Ascending aorta (tissue), 2 donors: ENCODE data around the gene SH2D1A. TPM values are rescaled to one million over a fixed set of nuclear protein-coding genes. Genes with fewer than 3 reads are reported as not detected.

Source experiments
- DNase-seq, 2 donors: peaks; one replicate each; pipeline ENCODE4 v3.0.0-alpha.2; 2019; ENCODE audit warnings: low spot score in 2 of 2
- H3K27ac ChIP-seq, 2 donors: fragments of 200-600 bp; sonication (generic); one replicate each; pipeline ENCODE4 v1.5.1; 2016 to 2017; ENCODE audit warnings: mild to moderate bottlenecking in 1 of 2
- H3K27me3 ChIP-seq: fragments of 200-600 bp; sonication (generic); one replicate; pipeline ENCODE4 v1.5.1; 2017
- H3K36me3 ChIP-seq, 2 donors: fragments of 200-600 bp; sonication (generic); one replicate each; pipeline ENCODE4 v1.5.1; 2016
- H3K4me1 ChIP-seq, 2 donors: fragments of 200-600 bp; sonication (generic); one replicate each; pipeline ENCODE4 v1.5.1; 2016 to 2017; ENCODE audit warnings: mild to moderate bottlenecking in 1 of 2
- H3K4me3 ChIP-seq, 2 donors: fragments of 200-600 bp; sonication (generic); one replicate each; pipeline ENCODE4 v1.5.1; 2016 to 2017; ENCODE audit warnings: mild to moderate bottlenecking in 1 of 2
- H3K9me3 ChIP-seq, 2 donors: fragments of 200-600 bp; sonication (generic); one replicate each; pipeline ENCODE4 v1.5.1; 2016
- CTCF ChIP-seq, 3 experiments: fragments of 200-600 bp in 2 of 3; fragments of 450-650 bp in 1 of 3; sonication (generic) in 2 of 3; IDR thresholded peaks; one replicate each; pipeline ENCODE4 v1.5.1; 2016 to 2019; ENCODE audit warnings: antibody characterized with exemption in 3 of 3, mild to moderate bottlenecking in 1 of 3, moderate library complexity in 1 of 3
- intact Hi-C: fragments of 100-400 bp; cut with DNase I; formaldehyde crosslinking; loops from one replicate; pipeline ENCODE4 v1.15.1; 2023
- total RNA-seq: library from RNA; depleted of rRNA; stranded (reverse); fragments of >200 nt; gene quantifications from one replicate; pipeline ENCODE4 v1.1.0, GENCODE V29; 2016

Gene SH2D1A
- total RNA-seq, 1 donor from 2014 or later = not detected

- Histone ChIP-seq H3K9me3 (no peaks in the 10 kb centered on the region), H3K4me3 (no peak overlapping the region), H3K27me3 (no peaks in the 10 kb centered on the region), H3K36me3 (no peaks in the 10 kb centered on the region), H3K27ac (no peak overlapping the region), H3K4me1 (no peaks in the 10 kb centered on the region)
- intact Hi-C loops = no loop called here
- no peak for DNase-seq
- no peak for TF ChIP-seq CTCF (IDR thresholded peaks at IDR 0.05)
Observed at GRCh38 chrX:124347242-124347641, 879 bp downstream of the SH2D1A start.

- Histone ChIP-seq H3K36me3 (no peaks in the 10 kb centered on the region), H3K4me1 (no peaks in the 10 kb centered on the region), H3K9me3 (no peaks in the 10 kb centered on the region), H3K27me3 (no peaks in the 10 kb centered on the region), H3K4me3 (no peak overlapping the region), H3K27ac (no peak overlapping the region)
- TF ChIP-seq CTCF (IDR thresholded peaks at IDR 0.05) = no peak
- DNase-seq = no peak
- intact Hi-C loops = no loop called here
Observed at GRCh38 chrX:124348182-124348581, 1.8 kb downstream of the SH2D1A start.

- Histone ChIP-seq H3K4me3 (no peak overlapping the region), H3K9me3 (no peaks in the 10 kb centered on the region), H3K4me1 (no peaks in the 10 kb centered on the region), H3K27me3 (no peaks in the 10 kb centered on the region), H3K36me3 (no peaks in the 10 kb centered on the region), H3K27ac (no peak overlapping the region)
- intact Hi-C loops = no loop called here
- TF ChIP-seq CTCF (IDR thresholded peaks at IDR 0.05) = no peak
- DNase-seq = no peak
Observed at GRCh38 chrX:124348885-124349453, 2.6 kb downstream of the SH2D1A start.

GRCh38 chrX:124354648-124355047 lies 8.3 kb downstream of the SH2D1A start:
- Histone ChIP-seq H3K4me3 (no peak overlapping the region), H3K27ac (no peak overlapping the region), H3K9me3 (no peaks in the 10 kb centered on the region), H3K27me3 (no peaks in the 10 kb centered on the region), H3K36me3 (no peaks in the 10 kb centered on the region), H3K4me1 (no peaks in the 10 kb centered on the region)
- intact Hi-C loops = no loop called here
- no peak for DNase-seq
- TF ChIP-seq CTCF (IDR thresholded peaks at IDR 0.05) = no peak

- Histone ChIP-seq H3K9me3 (no peaks in the 10 kb centered on the region), H3K4me3 (no peak overlapping the region), H3K27ac (no peak overlapping the region), H3K27me3 (no peaks in the 10 kb centered on the region), H3K36me3 (no peaks in the 10 kb centered on the region), H3K4me1 (no peaks in the 10 kb centered on the region)
- DNase-seq = no peak
- TF ChIP-seq CTCF (IDR thresholded peaks at IDR 0.05) = no peak
- intact Hi-C loops = no loop called here
Observed at GRCh38 chrX:124358800-124359383, 12.5 kb downstream of the SH2D1A start.
